HEK293 (cell line): Measurements from ENCODE around the gene PLA2G1B.

ENCODE experiments used
- EGR2 ChIP-seq: fragments of 450-650 bp; formaldehyde crosslinking; IDR thresholded peaks from 2 replicates; pipeline ENCODE4 v1.5.1; 2016; ENCODE audit warnings: low read depth, missing biosample characterization, missing genetic modification characterization
- ELK4 ChIP-seq: IDR thresholded peaks from 2 replicates; pipeline ENCODE4 v1.6.1; 2011; ENCODE audit warnings: mild to moderate bottlenecking, low read depth, low read length, borderline replicate concordance
- KLF1 ChIP-seq: fragments of 450-650 bp; formaldehyde crosslinking; IDR thresholded peaks from 2 replicates; pipeline ENCODE4 v1.5.1; 2016; ENCODE audit warnings: missing biosample characterization, missing genetic modification characterization
- KLF10 ChIP-seq: fragments of 450-650 bp; IDR thresholded peaks from 2 replicates; pipeline ENCODE4 v1.5.1; 2018; ENCODE audit warnings: missing biosample characterization, mild to moderate bottlenecking, missing genetic modification characterization
- PRDM1 ChIP-seq: fragments of 450-650 bp; formaldehyde crosslinking; IDR thresholded peaks from 2 replicates; pipeline ENCODE4; 2016; ENCODE audit warnings: missing biosample characterization, missing genetic modification characterization
- PRDM6 ChIP-seq: fragments of 450-650 bp; formaldehyde crosslinking; IDR thresholded peaks from 2 replicates; pipeline ENCODE4 v1.5.1; 2017; ENCODE audit warnings: missing biosample characterization, missing genetic modification characterization
- RBAK ChIP-seq: fragments of 450-650 bp; formaldehyde crosslinking; IDR thresholded peaks from 2 replicates; pipeline ENCODE4 v1.5.1; 2016; ENCODE audit warnings: missing biosample characterization, missing genetic modification characterization
- ZBTB1 ChIP-seq: fragments of 450-650 bp; formaldehyde crosslinking; IDR thresholded peaks from 2 replicates; pipeline ENCODE4 v1.5.1; 2016; ENCODE audit warnings: missing biosample characterization, missing genetic modification characterization
- ZIC2 ChIP-seq: fragments of 450-650 bp; formaldehyde crosslinking; IDR thresholded peaks from 2 replicates; pipeline ENCODE4 v1.5.1; 2016; ENCODE audit warnings: missing biosample characterization, missing genetic modification characterization
- ZNF138 ChIP-seq: fragments of 450-650 bp; formaldehyde crosslinking; IDR thresholded peaks from 2 replicates; pipeline ENCODE4 v1.5.1; 2016; ENCODE audit warnings: missing biosample characterization, missing genetic modification characterization, borderline replicate concordance
- ZNF169 ChIP-seq: fragments of 450-650 bp; formaldehyde crosslinking; IDR thresholded peaks from 2 replicates; pipeline ENCODE4 v1.5.1; 2016; ENCODE audit warnings: missing biosample characterization, missing genetic modification characterization
- ZNF2 ChIP-seq: fragments of 450-650 bp; formaldehyde crosslinking; IDR thresholded peaks from 2 replicates; pipeline ENCODE4 v1.5.1; 2016; ENCODE audit warnings: missing biosample characterization, missing genetic modification characterization
- ZNF311 ChIP-seq: fragments of 450-650 bp; formaldehyde crosslinking; IDR thresholded peaks from 2 replicates; pipeline ENCODE4 v1.5.1; 2017; ENCODE audit warnings: missing biosample characterization, missing genetic modification characterization, borderline replicate concordance
- ZNF335 ChIP-seq: fragments of 450-650 bp; formaldehyde crosslinking; conservative IDR thresholded peaks from 2 replicates; pipeline ENCODE4 v1.5.1; 2016; ENCODE audit warnings: missing biosample characterization, missing genetic modification characterization
- ZNF37A ChIP-seq: fragments of 450-650 bp; IDR thresholded peaks from 2 replicates; pipeline ENCODE4 v1.5.1; 2018; ENCODE audit warnings: missing biosample characterization, missing genetic modification characterization
- ZNF48 ChIP-seq: fragments of 450-650 bp; formaldehyde crosslinking; IDR thresholded peaks from 2 replicates; pipeline ENCODE4 v1.5.1; 2016; ENCODE audit warnings: missing biosample characterization, missing genetic modification characterization
- ZNF513 ChIP-seq: fragments of 450-650 bp; IDR thresholded peaks from 2 replicates; pipeline ENCODE4 v1.5.1; 2018; ENCODE audit warnings: missing biosample characterization, missing genetic modification characterization
- ZNF514 ChIP-seq: fragments of 450-650 bp; formaldehyde crosslinking; IDR thresholded peaks from 2 replicates; pipeline ENCODE4 v1.5.1; 2016; ENCODE audit warnings: missing biosample characterization, missing genetic modification characterization
- ZNF529 ChIP-seq: fragments of 450-650 bp; formaldehyde crosslinking; IDR thresholded peaks from 2 replicates; pipeline ENCODE4 v1.5.1; 2017; ENCODE audit warnings: missing genetic modification characterization, missing biosample characterization; ENCODE audit not compliant: insufficient replicate concordance
- ZNF585B ChIP-seq: fragments of 450-650 bp; formaldehyde crosslinking; IDR thresholded peaks from 2 replicates; pipeline ENCODE4 v1.5.1; 2016; ENCODE audit warnings: missing biosample characterization, missing genetic modification characterization
- ZNF596 ChIP-seq: fragments of 450-650 bp; IDR thresholded peaks from 2 replicates; pipeline ENCODE4 v1.5.0; 2018; ENCODE audit warnings: missing biosample characterization, mild to moderate bottlenecking, missing genetic modification characterization, moderate library complexity
- ZNF621 ChIP-seq: fragments of 450-650 bp; formaldehyde crosslinking; IDR thresholded peaks from 2 replicates; pipeline ENCODE4 v1.5.1; 2017; ENCODE audit warnings: missing biosample characterization, missing genetic modification characterization
- ZNF623 ChIP-seq: fragments of 450-650 bp; formaldehyde crosslinking; IDR thresholded peaks from 2 replicates; pipeline ENCODE4 v1.5.1; 2016; ENCODE audit warnings: missing biosample characterization, missing genetic modification characterization
- ZNF692 ChIP-seq: fragments of 450-650 bp; formaldehyde crosslinking; IDR thresholded peaks from 2 replicates; pipeline ENCODE4 v1.5.1; 2016; ENCODE audit warnings: missing biosample characterization, missing genetic modification characterization
- ZNF843 ChIP-seq: fragments of 450-650 bp; formaldehyde crosslinking; IDR thresholded peaks from 2 replicates; pipeline ENCODE4 v1.5.1; 2016; ENCODE audit warnings: missing biosample characterization, missing genetic modification characterization
- ZSCAN16 ChIP-seq: fragments of 450-650 bp; formaldehyde crosslinking; IDR thresholded peaks from 2 replicates; pipeline ENCODE4 v1.5.1; 2016; ENCODE audit warnings: missing biosample characterization, missing genetic modification characterization
- ZSCAN23 ChIP-seq: fragments of 450-650 bp; formaldehyde crosslinking; IDR thresholded peaks from 2 replicates; pipeline ENCODE4 v1.5.1; 2016; ENCODE audit warnings: missing biosample characterization, missing genetic modification characterization
- TF ChIP-seq, protein P1 (sequence below): fragments of 450-650 bp; formaldehyde crosslinking; IDR thresholded peaks from 2 replicates; pipeline ENCODE4 v1.5.1; 2016; ENCODE audit warnings: missing biosample characterization, missing genetic modification characterization
- TF ChIP-seq, protein P2 (sequence below): fragments of 450-650 bp; formaldehyde crosslinking; IDR thresholded peaks from 2 replicates; pipeline ENCODE4 v1.5.1; 2016; ENCODE audit warnings: missing biosample characterization, missing genetic modification characterization
- TF ChIP-seq, protein P3 (sequence below): fragments of 450-650 bp; formaldehyde crosslinking; IDR thresholded peaks from 2 replicates; pipeline ENCODE4 v1.5.1; 2016; ENCODE audit warnings: missing biosample characterization, missing genetic modification characterization

Gene PLA2G1B

GRCh38 chr12:120356567-120357030, 29.0 kb upstream of the PLA2G1B start (continued):
- TF ChIP-seq, protein P1, sequence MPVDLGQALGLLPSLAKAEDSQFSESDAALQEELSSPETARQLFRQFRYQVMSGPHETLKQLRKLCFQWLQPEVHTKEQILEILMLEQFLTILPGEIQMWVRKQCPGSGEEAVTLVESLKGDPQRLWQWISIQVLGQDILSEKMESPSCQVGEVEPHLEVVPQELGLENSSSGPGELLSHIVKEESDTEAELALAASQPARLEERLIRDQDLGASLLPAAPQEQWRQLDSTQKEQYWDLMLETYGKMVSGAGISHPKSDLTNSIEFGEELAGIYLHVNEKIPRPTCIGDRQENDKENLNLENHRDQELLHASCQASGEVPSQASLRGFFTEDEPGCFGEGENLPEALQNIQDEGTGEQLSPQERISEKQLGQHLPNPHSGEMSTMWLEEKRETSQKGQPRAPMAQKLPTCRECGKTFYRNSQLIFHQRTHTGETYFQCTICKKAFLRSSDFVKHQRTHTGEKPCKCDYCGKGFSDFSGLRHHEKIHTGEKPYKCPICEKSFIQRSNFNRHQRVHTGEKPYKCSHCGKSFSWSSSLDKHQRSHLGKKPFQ (tag by site-specific recombination), result no peak
- TF ChIP-seq ZNF843 (tag by site-specific recombination), result 0 out of 2 replicates have a peak, but pooled peaks have one; percentile 22
- 0 out of 2 replicates have a peak, but pooled peaks have one; percentile 9 for TF ChIP-seq RBAK
- TF ChIP-seq ZNF623, result no peak
- no peak for TF ChIP-seq ZNF529 (tag by site-specific recombination)
- no peak for TF ChIP-seq ZNF335
- TF ChIP-seq ZNF37A (tag by site-specific recombination), result no peak
- TF ChIP-seq, protein P2, sequence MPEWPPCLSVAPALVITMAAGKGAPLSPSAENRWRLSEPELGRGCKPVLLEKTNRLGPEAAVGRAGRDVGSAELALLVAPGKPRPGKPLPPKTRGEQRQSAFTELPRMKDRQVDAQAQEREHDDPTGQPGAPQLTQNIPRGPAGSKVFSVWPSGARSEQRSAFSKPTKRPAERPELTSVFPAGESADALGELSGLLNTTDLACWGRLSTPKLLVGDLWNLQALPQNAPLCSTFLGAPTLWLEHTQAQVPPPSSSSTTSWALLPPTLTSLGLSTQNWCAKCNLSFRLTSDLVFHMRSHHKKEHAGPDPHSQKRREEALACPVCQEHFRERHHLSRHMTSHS, result no peak
- TF ChIP-seq ZNF585B (tag by site-specific recombination), result no peak
- TF ChIP-seq ZNF311 (tag by site-specific recombination), result no peak
- TF ChIP-seq ZNF692 (tag by site-specific recombination), result peak; percentile 49
- no peak for TF ChIP-seq ZNF621 (tag by site-specific recombination)
- TF ChIP-seq PRDM1 (tag by site-specific recombination), result no peak
- TF ChIP-seq KLF1, result no peak
- no peak for TF ChIP-seq ELK4
- TF ChIP-seq ZNF2 (tag by site-specific recombination), result peak; percentile 51; the same call in 1 of the 2 replicates
- TF ChIP-seq ZSCAN23 (tag by site-specific recombination), result no peak
- TF ChIP-seq, protein P3, sequence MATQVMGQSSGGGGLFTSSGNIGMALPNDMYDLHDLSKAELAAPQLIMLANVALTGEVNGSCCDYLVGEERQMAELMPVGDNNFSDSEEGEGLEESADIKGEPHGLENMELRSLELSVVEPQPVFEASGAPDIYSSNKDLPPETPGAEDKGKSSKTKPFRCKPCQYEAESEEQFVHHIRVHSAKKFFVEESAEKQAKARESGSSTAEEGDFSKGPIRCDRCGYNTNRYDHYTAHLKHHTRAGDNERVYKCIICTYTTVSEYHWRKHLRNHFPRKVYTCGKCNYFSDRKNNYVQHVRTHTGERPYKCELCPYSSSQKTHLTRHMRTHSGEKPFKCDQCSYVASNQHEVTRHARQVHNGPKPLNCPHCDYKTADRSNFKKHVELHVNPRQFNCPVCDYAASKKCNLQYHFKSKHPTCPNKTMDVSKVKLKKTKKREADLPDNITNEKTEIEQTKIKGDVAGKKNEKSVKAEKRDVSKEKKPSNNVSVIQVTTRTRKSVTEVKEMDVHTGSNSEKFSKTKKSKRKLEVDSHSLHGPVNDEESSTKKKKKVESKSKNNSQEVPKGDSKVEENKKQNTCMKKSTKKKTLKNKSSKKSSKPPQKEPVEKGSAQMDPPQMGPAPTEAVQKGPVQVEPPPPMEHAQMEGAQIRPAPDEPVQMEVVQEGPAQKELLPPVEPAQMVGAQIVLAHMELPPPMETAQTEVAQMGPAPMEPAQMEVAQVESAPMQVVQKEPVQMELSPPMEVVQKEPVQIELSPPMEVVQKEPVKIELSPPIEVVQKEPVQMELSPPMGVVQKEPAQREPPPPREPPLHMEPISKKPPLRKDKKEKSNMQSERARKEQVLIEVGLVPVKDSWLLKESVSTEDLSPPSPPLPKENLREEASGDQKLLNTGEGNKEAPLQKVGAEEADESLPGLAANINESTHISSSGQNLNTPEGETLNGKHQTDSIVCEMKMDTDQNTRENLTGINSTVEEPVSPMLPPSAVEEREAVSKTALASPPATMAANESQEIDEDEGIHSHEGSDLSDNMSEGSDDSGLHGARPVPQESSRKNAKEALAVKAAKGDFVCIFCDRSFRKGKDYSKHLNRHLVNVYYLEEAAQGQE (tag by site-specific recombination), result no peak
- TF ChIP-seq ZIC2, result peak; percentile 97
- TF ChIP-seq ZSCAN16 (tag by site-specific recombination), result no peak
- TF ChIP-seq ZNF596 (tag by site-specific recombination), result no peak
- no peak for TF ChIP-seq ZNF514 (tag by site-specific recombination)
- no peak for TF ChIP-seq KLF10 (tag by site-specific recombination)
- TF ChIP-seq ZNF169, result no peak
- TF ChIP-seq ZNF48 (tag by site-specific recombination), result no peak
- no peak for TF ChIP-seq PRDM6 (tag by site-specific recombination)
- no peak for TF ChIP-seq ZNF513 (tag by site-specific recombination)
- no peak for TF ChIP-seq ZNF138 (tag by site-specific recombination)
- TF ChIP-seq ZBTB1 (tag by site-specific recombination), result no peak
- peak; percentile 94 for TF ChIP-seq EGR2 (tag by site-specific recombination)
